HS-27A (cell line): ENCODE data around the gene SLC33A1.
"Not testable (repeated sequence)": the region's sequence is repeated elsewhere in the genome, so short reads cannot be mapped to it uniquely, and the experiment has no call there.

Experiments used
- DNase-seq: peaks from one replicate; pipeline ENCODE4 v3.0.0-alpha.2; 2012; ENCODE audit warnings: low read depth, missing footprints

The SLC33A1 gene

GRCh38 chr3:155854141-155854940 is at the start of gene SLC33A1:
Gene SLC33A1 (minus strand): TSS chr3:155854427. CDS start chr3:155853997, 430 bp downstream.
- DNase-seq, result peak; percentile 96

GRCh38 chr3:155895379-155895900 is 41.2 kb upstream of the SLC33A1 start:
- DNase-seq, result no peak

GRCh38 chr3:155891321-155891720 is 37.1 kb upstream of the SLC33A1 start:
- no peak for DNase-seq

GRCh38 chr3:155890671-155891190 is 36.5 kb upstream of the SLC33A1 start:
- DNase-seq, result no peak

GRCh38 chr3:155889952-155890351 is 35.7 kb upstream of the SLC33A1 start:
- no peak for DNase-seq

DNA sequence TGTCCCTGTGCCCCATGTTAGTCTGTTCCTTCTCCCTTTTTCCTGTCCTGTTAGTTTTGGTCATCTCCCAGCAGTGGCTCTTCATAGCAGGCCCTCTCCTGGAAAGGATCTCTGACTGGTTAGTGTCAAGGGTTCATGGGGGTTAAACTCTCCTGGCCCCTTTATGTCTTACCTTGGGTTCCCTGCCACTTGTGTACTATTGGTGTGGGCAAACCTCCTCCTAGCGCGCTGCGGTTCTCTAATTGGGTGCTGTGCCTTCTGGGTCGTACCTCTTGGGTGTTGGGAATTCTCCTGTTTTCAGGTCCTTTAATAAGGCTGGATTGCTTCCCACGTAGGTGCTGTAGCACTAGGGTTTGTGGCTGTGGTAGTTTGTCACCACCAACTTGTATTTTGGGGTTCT is 35.0 kb upstream of the SLC33A1 start:
- no peak for DNase-seq

GRCh38 chr3:155886915-155887314 is 32.7 kb upstream of the SLC33A1 start:
- no peak for DNase-seq

- not testable (repeated sequence) for DNase-seq
Measured at GRCh38 chr3:155886348-155886747, 32.1 kb upstream of the SLC33A1 start.

GRCh38 chr3:155885292-155885691 is 31.1 kb upstream of the SLC33A1 start:
- no peak for DNase-seq

GRCh38 chr3:155884292-155884691 is 30.1 kb upstream of the SLC33A1 start:
- no peak for DNase-seq

DNA sequence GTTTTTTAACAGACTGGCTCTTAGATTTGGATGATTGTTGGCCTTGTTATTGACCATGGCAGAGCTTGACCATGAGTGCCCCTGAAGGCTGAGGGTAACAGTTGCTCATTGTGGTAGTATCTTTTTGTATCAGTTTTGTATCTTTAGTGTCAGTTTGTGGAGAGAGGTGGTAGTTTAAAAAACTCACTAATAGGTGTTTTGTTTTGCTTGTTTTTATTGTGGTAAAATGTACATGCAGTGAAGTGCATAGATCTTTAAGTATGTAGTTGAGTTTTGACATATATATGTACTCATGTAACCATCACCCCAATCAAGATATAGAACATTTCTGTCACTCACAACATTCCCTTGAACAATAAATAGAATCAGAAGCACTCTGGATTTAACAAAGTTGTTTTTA is 26.1 kb upstream of the SLC33A1 start:
- DNase-seq, result no peak

- no peak for DNase-seq
Measured at GRCh38 chr3:155876503-155876902, 22.3 kb upstream of the SLC33A1 start.

DNA sequence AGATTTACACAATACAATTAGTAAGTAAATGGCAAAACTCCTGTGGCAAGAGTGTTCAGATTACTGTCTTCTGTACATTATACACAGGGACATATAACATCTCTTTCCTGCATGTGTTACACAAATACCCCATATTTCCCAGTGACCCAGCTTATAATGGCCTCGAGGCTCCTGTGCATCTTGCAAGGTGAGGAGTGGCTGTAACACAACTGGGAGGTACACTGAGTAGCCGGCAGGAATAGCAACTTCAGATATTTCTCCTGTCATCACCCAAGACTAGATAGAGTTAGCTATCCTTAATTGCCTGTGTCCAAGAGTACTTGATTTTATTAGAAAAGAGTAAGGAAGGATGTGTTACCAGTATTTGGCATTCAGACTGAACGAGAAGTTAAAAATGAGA is 21.8 kb upstream of the SLC33A1 start:
- DNase-seq, result no peak

GRCh38 chr3:155872904-155873646 is 18.8 kb upstream of the SLC33A1 start:
- no peak for DNase-seq

DNA sequence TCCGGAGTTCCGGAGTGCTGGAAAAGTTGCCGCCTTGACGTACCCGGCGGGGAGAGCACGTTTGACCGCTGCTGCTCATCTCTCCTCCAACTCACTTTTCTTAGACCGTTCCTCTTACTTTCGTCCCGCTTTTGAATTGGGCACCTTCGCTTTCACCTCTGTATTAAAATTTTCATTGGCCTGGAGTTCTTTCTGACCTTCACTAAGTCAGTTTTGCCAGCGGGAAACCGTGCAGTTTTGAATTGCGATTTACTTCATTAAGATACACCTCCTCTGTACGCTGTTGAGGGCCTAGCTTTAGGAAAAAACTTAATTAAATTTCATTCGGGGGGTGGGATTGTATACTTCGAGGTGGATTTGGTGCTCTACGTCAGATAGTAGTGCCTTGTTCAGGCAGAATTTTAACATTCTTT is 17.5 kb upstream of the SLC33A1 start:
- no peak for DNase-seq

GRCh38 chr3:155870945-155871745 is 16.9 kb upstream of the SLC33A1 start:
- DNase-seq, result no peak

DNA sequence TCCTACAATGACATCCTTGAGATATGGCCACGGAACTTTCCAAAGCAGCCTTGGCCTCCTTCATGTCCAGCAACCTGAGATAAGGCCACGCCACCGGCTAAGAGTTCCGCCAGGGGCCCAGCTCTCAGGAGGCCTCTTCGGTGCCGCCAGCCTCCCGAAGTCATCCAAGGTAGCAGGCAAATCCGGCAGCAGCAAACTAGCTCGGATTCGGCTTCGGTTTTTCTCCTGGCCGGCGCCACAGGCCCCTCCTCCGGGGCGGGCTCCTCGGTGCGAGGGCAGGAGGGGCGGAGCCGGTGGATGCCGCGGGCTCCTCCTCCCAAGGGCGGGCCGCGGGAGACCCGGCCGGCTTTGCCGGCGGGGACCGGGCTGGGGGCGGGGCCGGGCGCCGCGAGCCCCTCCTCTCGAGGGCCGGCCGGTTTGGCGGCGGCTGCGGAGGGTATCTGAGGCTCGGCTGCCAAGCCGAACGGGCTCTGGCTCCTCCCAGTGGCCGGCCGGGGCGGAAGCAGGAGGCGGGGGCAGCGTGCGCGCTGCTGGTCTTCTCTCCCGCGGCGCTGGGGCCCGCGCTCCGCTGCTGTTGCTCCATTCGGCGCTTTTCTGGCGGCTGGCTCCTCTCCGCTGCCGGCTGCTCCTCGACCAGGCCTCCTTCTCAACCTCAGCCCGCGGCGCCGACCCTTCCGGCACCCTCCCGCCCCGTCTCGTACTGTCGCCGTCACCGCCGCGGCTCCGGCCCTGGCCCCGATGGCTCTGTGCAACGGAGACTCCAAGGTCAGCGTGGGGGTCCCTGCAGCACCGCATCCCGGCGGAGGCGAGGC is 16.1 kb upstream of the SLC33A1 start, which contains the start of gene GMPS:
Gene GMPS, plus strand, starts transcription at position 518 of the 812 bp plus-strand sequence. Its CDS starts 221 bp downstream, at position 739.
- peak; percentile 69 for DNase-seq

DNA sequence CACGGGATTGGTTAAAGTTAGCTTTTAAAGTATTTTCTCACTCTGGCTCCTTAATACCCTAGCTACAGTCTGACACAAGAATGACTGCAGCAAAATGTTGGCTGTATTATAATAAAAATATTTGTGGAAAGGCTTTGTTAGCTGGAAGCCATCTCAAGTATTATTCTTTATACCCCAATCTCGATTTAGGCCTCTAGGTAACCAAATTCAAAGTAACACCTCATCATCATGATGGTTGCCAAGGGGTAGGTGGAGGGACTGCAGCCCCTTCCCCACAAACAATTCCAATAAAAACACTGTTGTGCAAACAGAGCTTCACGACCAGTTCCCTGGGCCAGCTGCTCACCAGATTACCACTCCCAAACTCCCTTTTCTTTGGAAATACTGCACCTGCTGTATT is 15.5 kb upstream of the SLC33A1 start:
- no peak for DNase-seq

DNA sequence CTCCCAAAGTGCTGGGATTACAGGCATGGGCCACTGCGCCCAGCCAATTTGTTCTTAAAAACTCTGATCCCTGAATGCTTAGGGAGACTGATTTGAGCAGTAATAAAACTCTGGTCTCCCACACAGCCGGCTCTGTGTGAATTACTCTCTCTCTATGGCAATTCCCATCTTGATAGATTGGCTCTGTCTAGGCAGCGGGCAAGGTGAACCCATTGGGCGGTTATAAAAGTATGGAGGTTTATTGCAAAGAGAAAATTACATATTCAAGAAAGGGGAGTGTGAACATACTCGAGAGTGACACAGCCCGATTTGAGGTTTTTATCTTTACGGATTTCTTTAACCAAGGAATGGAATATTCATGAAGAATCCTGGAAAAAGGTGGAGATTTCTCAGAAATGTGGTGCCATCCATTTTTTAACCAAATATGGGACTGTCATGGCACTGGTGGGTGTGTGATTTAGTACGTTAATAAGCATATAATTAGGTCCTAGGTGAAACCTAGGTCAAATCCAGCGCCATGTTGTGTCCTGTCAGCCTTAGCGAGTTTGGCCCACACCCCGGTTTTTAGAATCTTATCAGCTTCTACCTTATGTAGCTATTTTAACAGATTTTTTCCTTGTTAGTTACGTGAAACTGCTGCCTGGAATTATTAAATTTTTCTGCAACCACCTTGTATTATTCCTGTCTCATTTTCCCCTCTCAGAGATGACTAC is 9.0 kb upstream of the SLC33A1 start:
- no peak for DNase-seq

- not testable (repeated sequence) for DNase-seq
Measured at GRCh38 chr3:155862290-155862982, 8.2 kb upstream of the SLC33A1 start.
